Endothelial cell of umbilical vein (primary cell): ENCODE measurements around the gene PRKAG2. TPM values are rescaled to one million over a fixed set of nuclear protein-coding genes. Genes with fewer than 3 reads are reported as not detected.

Experiments used
- BruUV-seq: library from RNA; stranded (reverse); fragments of 400-500 nt; replicated peaks from 2 replicates; lab custom pipeline; 2021; lab: Mats Ljungman, UMichigan
- CTCF ChIA-PET: fragments of 300-600, 350-600 bp; sonication (Branson Sonifier 250); formaldehyde crosslinking; loops from one replicate; lab custom pipeline; 2021; ENCODE audit warnings: antibody characterized with exemption, inconsistent platforms; lab: Charles Lee
- POLR2A ChIA-PET: fragments of 300-600, 350-600 bp; sonication (Branson Sonifier 250); formaldehyde crosslinking; loops from one replicate; lab custom pipeline; 2021; ENCODE audit warnings: antibody characterized with exemption, inconsistent platforms; lab: Charles Lee
- DNase-seq: peaks from one replicate; pipeline ENCODE4 v3.0.0-alpha.2; 2011; ENCODE audit warnings: low read depth, low spot score
- FAIRE-seq: peaks from 2 replicates; lab custom pipeline; 2011; peaks lifted over from hg19 to GRCh38; lab: Jason Lieb, UNC
- H2AFZ ChIP-seq: 2 replicates; pipeline ENCODE4 v1.6.0; 2012; ENCODE audit warnings: low read depth, low read length, control low read depth, inconsistent platforms
- H3K27ac ChIP-seq: 2 replicates; pipeline ENCODE4 v1.5.1; 2011; ENCODE audit warnings: low read depth, mild to moderate bottlenecking, control low read depth, low read length, moderate library complexity; ENCODE audit not compliant: insufficient read depth
- H3K27me3 ChIP-seq, 2 experiments: 2 replicates each; pipeline versions ENCODE4 v1.6.0 to v1.6.1; 2011; ENCODE audit warnings: low read length in 2 of 2, mixed read lengths in 1 of 2; ENCODE audit not compliant: control insufficient read depth in 2 of 2, insufficient read depth in 2 of 2
- H3K36me3 ChIP-seq, 2 experiments: 2 replicates in 1 of 2; 3 replicates in 1 of 2; pipeline ENCODE4 v1.5.1; 2011; ENCODE audit warnings: low read length in 2 of 2, mild to moderate bottlenecking in 1 of 2, moderate library complexity in 1 of 2; ENCODE audit not compliant: control insufficient read depth in 2 of 2, insufficient read depth in 2 of 2; ENCODE audit errors: extremely low read depth in 1 of 2
- H3K4me1 ChIP-seq: 3 replicates; pipeline ENCODE4 v1.5.1; 2011; ENCODE audit warnings: mild to moderate bottlenecking, low read length; ENCODE audit not compliant: control insufficient read depth, insufficient read depth; ENCODE audit errors: extremely low read depth
- H3K4me2 ChIP-seq: 2 replicates; pipeline ENCODE4 v1.6.1; 2011; ENCODE audit warnings: low read length, control low read depth, mixed read lengths; ENCODE audit not compliant: insufficient read depth
- H3K4me3 ChIP-seq, 3 experiments: fragments of 200-600 bp in 1 of 3; sonication (generic), shearing (Covaris generic) in 1 of 3; replicated peaks in 1 of 3; 2 replicates each; pipeline ENCODE4 v1.5.1; 2011 to 2016; ENCODE audit warnings: control low read depth in 3 of 3, low read length in 3 of 3, mild to moderate bottlenecking in 2 of 3, inconsistent platforms in 1 of 3, low read depth in 1 of 3, moderate library complexity in 1 of 3; ENCODE audit not compliant: insufficient read depth in 1 of 3
- H3K79me2 ChIP-seq: 2 replicates; pipeline ENCODE4 v1.6.0; 2012; ENCODE audit warnings: low read length, inconsistent platforms; ENCODE audit not compliant: control insufficient read depth, insufficient read depth
- H3K9ac ChIP-seq: replicated peaks from 2 replicates; pipeline ENCODE3; 2011; ENCODE audit warnings: low read length, control low read depth; ENCODE audit not compliant: insufficient read depth; ENCODE audit errors: extremely low read depth
- H3K9me1 ChIP-seq: replicated peaks from 3 replicates; pipeline ENCODE4 v1.6.0; 2011; ENCODE audit warnings: mild to moderate bottlenecking, low read length; ENCODE audit not compliant: control insufficient read depth, insufficient read depth; ENCODE audit errors: extremely low read depth
- H3K9me3 ChIP-seq: replicated peaks from 2 replicates; pipeline ENCODE4 v1.5.1; 2012; ENCODE audit warnings: low read length, inconsistent platforms; ENCODE audit not compliant: control insufficient read depth, insufficient read depth
- H4K20me1 ChIP-seq: replicated peaks from 2 replicates; pipeline ENCODE3; 2011; ENCODE audit warnings: mild to moderate bottlenecking, low read length; ENCODE audit not compliant: control insufficient read depth, insufficient read depth; ENCODE audit errors: extremely low read depth
- EZH2 ChIP-seq: IDR thresholded peaks from 2 replicates; pipeline ENCODE4 v1.6.1; 2012; ENCODE audit warnings: borderline replicate concordance, low read depth, mild to moderate bottlenecking, moderate library complexity, low read length, inconsistent platforms; ENCODE audit not compliant: severe bottlenecking
- FOS ChIP-seq: IDR thresholded peaks from 2 replicates; pipeline ENCODE4 v1.6.1; 2011; ENCODE audit warnings: mild to moderate bottlenecking, low read length, moderate library complexity, borderline replicate concordance; ENCODE audit not compliant: insufficient read depth
- GATA2 ChIP-seq: IDR thresholded peaks from 2 replicates; pipeline ENCODE4 v1.7.0; 2011; ENCODE audit warnings: low read depth, mild to moderate bottlenecking, moderate library complexity, mixed read lengths, low read length; ENCODE audit not compliant: insufficient read length, insufficient read depth
- JUN ChIP-seq: IDR thresholded peaks from 2 replicates; pipeline ENCODE4 v1.6.1; 2011; ENCODE audit warnings: borderline replicate concordance, low read depth; ENCODE audit not compliant: insufficient read length, insufficient read depth
- MAX ChIP-seq: IDR thresholded peaks from 2 replicates; pipeline ENCODE4 v1.6.1; 2011; ENCODE audit not compliant: insufficient read depth, insufficient read length
- MYC ChIP-seq: IDR thresholded peaks from one replicate; pipeline ENCODE4 v1.6.1; 2011; ENCODE audit warnings: mild to moderate bottlenecking, low read depth, low read length
- POLR2A ChIP-seq: IDR thresholded peaks from 2 replicates; pipeline ENCODE4 v1.6.1; 2012; ENCODE audit warnings: low read depth, mild to moderate bottlenecking, control low read depth, low read length
- POLR2AphosphoS5 ChIP-seq: IDR thresholded peaks from 2 replicates; pipeline ENCODE4 v1.6.1; 2012; ENCODE audit warnings: low read depth, mild to moderate bottlenecking, control low read depth, low read length, moderate library complexity; ENCODE audit not compliant: insufficient read depth
- dilution Hi-C: fragments of 300-500 bp; cut with MboI; formaldehyde crosslinking; loops from one replicate; pipeline ENCODE4 v1.15.0; 2019; ENCODE audit warnings: low sequenced_read_pairs; ENCODE audit not compliant: extremely low pct_ligation_motif_present
- intact Hi-C: fragments of 100-400 bp; cut with micrococcal nuclease; formaldehyde crosslinking; loops from one replicate; pipeline ENCODE4 v1.10.0; 2022
- polyA plus RNA-seq, 4 experiments: library from polyadenylated mRNA; depleted of rRNA in 3 of 4; stranded (reverse) in 3 of 4; unstranded in 1 of 4; fragments of >200 nt; gene quantifications; 2 replicates each; pipeline versions ENCODE4 v1.2.1 to v1.2.3, GENCODE V29; 2011 to 2012; ENCODE audit warnings: missing spikeins in 1 of 4
- total RNA-seq: library from RNA; stranded (reverse); gene quantifications from 2 replicates; pipeline ENCODE4 v1.2.3, GENCODE V29; 2021
- TF ChIP-seq, protein P1 (sequence below), 2 donors: IDR thresholded peaks; 1 replicate in 1 of 2; 2 replicates in 1 of 2; pipeline ENCODE4 v1.5.1; 2011; ENCODE audit warnings: low read length in 2 of 2, mild to moderate bottlenecking in 2 of 2, moderate library complexity in 2 of 2, control low read depth in 1 of 2, inconsistent platforms in 1 of 2, low read depth in 1 of 2; ENCODE audit not compliant: insufficient read depth in 1 of 2; ENCODE audit errors: extremely low read depth in 1 of 2

PRKAG2 gene
- total and polyA plus RNA-seq, 2 donors (not counting 3 experiments of a cell fraction or from before 2014, with no cell fraction given): 19.3 to 51.5 TPM

- no peak for FAIRE-seq
- H3K4me2 ChIP-seq: no peak overlapping the region
- H2AFZ ChIP-seq: no peak overlapping the region
- dilution Hi-C loops (no loop called here), intact Hi-C loops (no loop called here)
- CTCF ChIA-PET: interaction anchor here (1.1 to 1.2 kb wide), 2 partner anchors 9 to 10 kb away, joined by 5 read pairs; no protein-coding TSS in a partner anchor
- no peaks in the 10 kb centered on the region for H3K36me3 ChIP-seq
- H3K4me3 ChIP-seq: no peak overlapping the region
- TF ChIP-seq POLR2AphosphoS5 (no peak), FOS (no peak), MAX (no peak), MYC (no peak), GATA2 (no peak), JUN (no peak), POLR2A (no peak), EZH2 (no peak)
- TF ChIP-seq, protein P1, sequence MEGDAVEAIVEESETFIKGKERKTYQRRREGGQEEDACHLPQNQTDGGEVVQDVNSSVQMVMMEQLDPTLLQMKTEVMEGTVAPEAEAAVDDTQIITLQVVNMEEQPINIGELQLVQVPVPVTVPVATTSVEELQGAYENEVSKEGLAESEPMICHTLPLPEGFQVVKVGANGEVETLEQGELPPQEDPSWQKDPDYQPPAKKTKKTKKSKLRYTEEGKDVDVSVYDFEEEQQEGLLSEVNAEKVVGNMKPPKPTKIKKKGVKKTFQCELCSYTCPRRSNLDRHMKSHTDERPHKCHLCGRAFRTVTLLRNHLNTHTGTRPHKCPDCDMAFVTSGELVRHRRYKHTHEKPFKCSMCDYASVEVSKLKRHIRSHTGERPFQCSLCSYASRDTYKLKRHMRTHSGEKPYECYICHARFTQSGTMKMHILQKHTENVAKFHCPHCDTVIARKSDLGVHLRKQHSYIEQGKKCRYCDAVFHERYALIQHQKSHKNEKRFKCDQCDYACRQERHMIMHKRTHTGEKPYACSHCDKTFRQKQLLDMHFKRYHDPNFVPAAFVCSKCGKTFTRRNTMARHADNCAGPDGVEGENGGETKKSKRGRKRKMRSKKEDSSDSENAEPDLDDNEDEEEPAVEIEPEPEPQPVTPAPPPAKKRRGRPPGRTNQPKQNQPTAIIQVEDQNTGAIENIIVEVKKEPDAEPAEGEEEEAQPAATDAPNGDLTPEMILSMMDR (IDR thresholded peaks at IDR 0.05; ENCODE audit: extremely low read depth in 1 of 2, insufficient read depth in 1 of 2, low read depth in 1 of 2, low read length in 2 of 2): no peak
- no peak for DNase-seq
- no TSS peak for BruUV-seq
- H3K79me2 ChIP-seq: no peaks in the 10 kb centered on the region
- H3K27ac ChIP-seq: no peak overlapping the region
- H3K9me1 ChIP-seq: no peaks in the 10 kb centered on the region
- H3K9ac ChIP-seq: no peak overlapping the region
- H3K9me3 ChIP-seq: no peaks in the 10 kb centered on the region
- H4K20me1 ChIP-seq: no peaks in the 10 kb centered on the region
- POLR2A ChIA-PET: no interaction called here
- H3K27me3 ChIP-seq: no peaks in the 10 kb centered on the region
- H3K4me1 ChIP-seq: no peaks in the 10 kb centered on the region
Observed at GRCh38 chr7:151681726-151682125, 195.2 kb downstream of the PRKAG2 start.
